Inflammatory macrophage treated with lipopolysaccharide for 4 hours (primary cell): Measurements from ENCODE around the gene GPR160.
"Not testable (repeated sequence)": the region's sequence is repeated elsewhere in the genome, so short reads cannot be mapped to it uniquely, and the experiment has no call there.

Experiments used
- DNase-seq: peaks from one replicate; pipeline ENCODE4 v3.0.0-alpha.2; 2020

The GPR160 gene

GRCh38 chr3:170076715-170077238 lies 39.0 kb downstream of the GPR160 start:
- no peak for DNase-seq

- DNase-seq: no peak
Observed at GRCh38 chr3:170077361-170077760, 39.6 kb downstream of the GPR160 start.

GRCh38 chr3:170078620-170079281 lies 41.0 kb downstream of the GPR160 start:
- no peak for DNase-seq

- DNase-seq: no peak
Observed at GRCh38 chr3:170079536-170080165, 41.9 kb downstream of the GPR160 start.

- DNase-seq: no peak
Observed at GRCh38 chr3:170080605-170081004, 42.8 kb downstream of the GPR160 start.

GRCh38 chr3:170081079-170081741 lies 43.4 kb downstream of the GPR160 start:
- DNase-seq: no peak

- DNase-seq: no peak
Observed at GRCh38 chr3:170083343-170083742, 45.5 kb downstream of the GPR160 start.

- DNase-seq: no peak
Observed at GRCh38 chr3:170085396-170085795, 47.6 kb downstream of the GPR160 start.

- DNase-seq: no peak
Observed at GRCh38 chr3:170089862-170090600, 52.2 kb downstream of the GPR160 start.

GRCh38 chr3:170090601-170090981 lies 52.8 kb downstream of the GPR160 start:
- no peak for DNase-seq

- DNase-seq: no peak
Observed at GRCh38 chr3:170092907-170093306, 55.1 kb downstream of the GPR160 start.

GRCh38 chr3:170095771-170096170 lies 58.0 kb downstream of the GPR160 start:
- DNase-seq: no peak

- DNase-seq: no peak
Observed at GRCh38 chr3:170096342-170096741, 58.5 kb downstream of the GPR160 start.

GRCh38 chr3:170098753-170099152 lies 61.0 kb downstream of the GPR160 start:
- DNase-seq: no peak

GRCh38 chr3:170100944-170101343 lies 63.1 kb downstream of the GPR160 start:
- no peak for DNase-seq

- DNase-seq: no peak
Observed at GRCh38 chr3:170102431-170102830, 64.6 kb downstream of the GPR160 start.

GRCh38 chr3:170107941-170108340 lies 70.1 kb downstream of the GPR160 start:
- no peak for DNase-seq

- no peak for DNase-seq
Observed at GRCh38 chr3:170108955-170109354, 71.2 kb downstream of the GPR160 start.

GRCh38 chr3:170109579-170110293 lies 71.9 kb downstream of the GPR160 start:
- DNase-seq: no peak

- no peak for DNase-seq
Observed at GRCh38 chr3:170111147-170111771, 73.5 kb downstream of the GPR160 start.

GRCh38 chr3:170114165-170114564 lies 76.4 kb downstream of the GPR160 start:
- DNase-seq: not testable (repeated sequence)

GRCh38 chr3:170117134-170117533 lies 79.3 kb downstream of the GPR160 start:
- DNase-seq: no peak
